ENCODE data around the gene CHP2. TPM values are rescaled to one million over a fixed set of nuclear protein-coding genes. Genes with fewer than 3 reads are reported as not detected.

Gene CHP2
- total RNA-seq, 1 experiment from 2014 or later: 2.1 TPM

- H3K27ac Mint-ChIP-seq: no peak overlapping the region
- H3K36me3 Mint-ChIP-seq: peaks cover 12% of the 10 kb centered on the region
- ChIA-PET CTCF (interaction anchor here (0.6 to 1.5 kb wide), 4 partner anchors 44 to 286 kb away, joined by 3 to 6 read pairs (median 3); no protein-coding TSS in a partner anchor), POLR2A (no interaction called here)
- H3K4me1 Mint-ChIP-seq: 0 out of 2 replicates have a peak, but pooled peaks cover 5% of the 10 kb centered on the region
- no peak overlapping the region for H3K4me3 Mint-ChIP-seq
- peaks cover 23% of the 10 kb centered on the region for H3K9me3 Mint-ChIP-seq
- ATAC-seq: no peak
- no peak for DNase-seq (ENCODE audit: low spot score)
- TF ChIP-seq SP1 (CRISPR knock-in tag; conservative IDR thresholded peaks at IDR 0.05): no peak
- H3K27me3 Mint-ChIP-seq (ENCODE audit: low read depth): peaks cover 70% of the 10 kb centered on the region
These were observed 2.3 kb downstream of the CHP2 start for GRCh38 chr16:23757116-23757515.

- ATAC-seq (no peak), DNase-seq (ENCODE audit: low spot score) (no peak)
- peaks cover 12% of the 10 kb centered on the region for H3K36me3 Mint-ChIP-seq
- CTCF ChIA-PET: interaction anchor here (0.8 to 1.5 kb wide), 3 partner anchors 43 to 252 kb away, joined by 3 to 6 read pairs (median 3); no protein-coding TSS in a partner anchor
- H3K4me3 Mint-ChIP-seq: no peak overlapping the region
- no peak overlapping the region for H3K27ac Mint-ChIP-seq
- H3K4me1 Mint-ChIP-seq: 0 out of 2 replicates have a peak, but pooled peaks cover 5% of the 10 kb centered on the region
- peaks cover 61% of the 10 kb centered on the region for H3K27me3 Mint-ChIP-seq (ENCODE audit: low read depth)
- H3K9me3 Mint-ChIP-seq: peaks cover 23% of the 10 kb centered on the region
- no peak for TF ChIP-seq CBFB (CRISPR knock-in tag; IDR thresholded peaks at IDR 0.05; ENCODE audit: low read depth)
- TF ChIP-seq, protein P1, sequence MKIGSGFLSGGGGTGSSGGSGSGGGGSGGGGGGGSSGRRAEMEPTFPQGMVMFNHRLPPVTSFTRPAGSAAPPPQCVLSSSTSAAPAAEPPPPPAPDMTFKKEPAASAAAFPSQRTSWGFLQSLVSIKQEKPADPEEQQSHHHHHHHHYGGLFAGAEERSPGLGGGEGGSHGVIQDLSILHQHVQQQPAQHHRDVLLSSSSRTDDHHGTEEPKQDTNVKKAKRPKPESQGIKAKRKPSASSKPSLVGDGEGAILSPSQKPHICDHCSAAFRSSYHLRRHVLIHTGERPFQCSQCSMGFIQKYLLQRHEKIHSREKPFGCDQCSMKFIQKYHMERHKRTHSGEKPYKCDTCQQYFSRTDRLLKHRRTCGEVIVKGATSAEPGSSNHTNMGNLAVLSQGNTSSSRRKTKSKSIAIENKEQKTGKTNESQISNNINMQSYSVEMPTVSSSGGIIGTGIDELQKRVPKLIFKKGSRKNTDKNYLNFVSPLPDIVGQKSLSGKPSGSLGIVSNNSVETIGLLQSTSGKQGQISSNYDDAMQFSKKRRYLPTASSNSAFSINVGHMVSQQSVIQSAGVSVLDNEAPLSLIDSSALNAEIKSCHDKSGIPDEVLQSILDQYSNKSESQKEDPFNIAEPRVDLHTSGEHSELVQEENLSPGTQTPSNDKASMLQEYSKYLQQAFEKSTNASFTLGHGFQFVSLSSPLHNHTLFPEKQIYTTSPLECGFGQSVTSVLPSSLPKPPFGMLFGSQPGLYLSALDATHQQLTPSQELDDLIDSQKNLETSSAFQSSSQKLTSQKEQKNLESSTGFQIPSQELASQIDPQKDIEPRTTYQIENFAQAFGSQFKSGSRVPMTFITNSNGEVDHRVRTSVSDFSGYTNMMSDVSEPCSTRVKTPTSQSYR (CRISPR knock-in tag; IDR thresholded peaks at IDR 0.05): no peak
- TF ChIP-seq RORB (CRISPR knock-in tag; IDR thresholded peaks at IDR 0.05): no peak
- no peak for TF ChIP-seq SOX15 (CRISPR knock-in tag; IDR thresholded peaks at IDR 0.05)
- no peak for TF ChIP-seq ZNF138 (CRISPR knock-in tag; conservative IDR thresholded peaks at IDR 0.05)
- TF ChIP-seq ZNF232 (CRISPR knock-in tag; IDR thresholded peaks at IDR 0.05): no peak
- TF ChIP-seq PREB (CRISPR knock-in tag; IDR thresholded peaks at IDR 0.05; ENCODE audit: borderline replicate concordance): no peak
- TF ChIP-seq USF1 (CRISPR knock-in tag; IDR thresholded peaks at IDR 0.05): no peak
- TF ChIP-seq PRRX2 (CRISPR knock-in tag; IDR thresholded peaks at IDR 0.05): no peak
- TF ChIP-seq NR1H2 (CRISPR knock-in tag; IDR thresholded peaks at IDR 0.05): no peak
- TF ChIP-seq ZNF396 (CRISPR knock-in tag; IDR thresholded peaks at IDR 0.05; ENCODE audit: borderline replicate concordance): no peak
- POLR2A ChIA-PET: no interaction called here
These were observed 3.3 kb downstream of the CHP2 start for GRCh38 chr16:23757937-23758619.

GRCh38 chr16:23765933-23766332, 11.1 kb downstream of the CHP2 start:
- ATAC-seq (no peak), DNase-seq (ENCODE audit: low spot score) (no peak)
- no peaks in the 10 kb centered on the region; the same call in 1 of the 2 replicates for H3K27me3 Mint-ChIP-seq (ENCODE audit: low read depth)
- 0 out of 2 replicates have a peak, but pooled peaks cover 3% of the 10 kb centered on the region for H3K9me3 Mint-ChIP-seq
- TF ChIP-seq ZBTB21 (CRISPR knock-in tag; IDR thresholded peaks at IDR 0.05; ENCODE audit: borderline replicate concordance): no peak
- TF ChIP-seq GABPB1 (CRISPR knock-in tag; IDR thresholded peaks at IDR 0.05): no peak
- no peak for TF ChIP-seq AFF4 (CRISPR knock-in tag; IDR thresholded peaks at IDR 0.05; ENCODE audit: borderline replicate concordance)
- no peak for TF ChIP-seq NR1H2 (CRISPR knock-in tag; IDR thresholded peaks at IDR 0.05)
- H3K4me3 Mint-ChIP-seq: no peak overlapping the region
- POLR2A ChIA-PET: no interaction called here
- no peak overlapping the region for H3K27ac Mint-ChIP-seq
- H3K4me1 Mint-ChIP-seq: no peaks in the 10 kb centered on the region
- H3K36me3 Mint-ChIP-seq: no peaks in the 10 kb centered on the region
- CTCF ChIA-PET: no interaction called here
